Activated CD4-positive, alpha-beta T cell treated with anti-CD3 and anti-CD28 coated beads, Interleukin-2, amount 10 ng/mL, durations not matched to agents 7 days and 5 days (primary cell): Measurements from ENCODE around the gene NQO1. TPM values are rescaled to one million over a fixed set of nuclear protein-coding genes. Genes with fewer than 3 reads are reported as not detected.

ENCODE experiments used
- CTCF ChIA-PET: fragments of 350-600 bp; sonication (Branson Sonifier 250); formaldehyde crosslinking; loops from one replicate; lab custom pipeline; 2021; ENCODE audit warnings: antibody characterized with exemption; lab: Charles Lee
- POLR2A ChIA-PET: fragments of 350-600 bp; sonication (Branson Sonifier 250); formaldehyde crosslinking; loops from one replicate; lab custom pipeline; 2021; ENCODE audit warnings: antibody characterized with exemption; lab: Charles Lee
- DNase-seq: peaks from one replicate; pipeline ENCODE4 v3.0.0-alpha.2; 2020
- H3K27ac Mint-ChIP-seq: one replicate; pipeline ENCODE4 v1.8.0; 2021; ENCODE audit warnings: mild to moderate bottlenecking, moderate library complexity, mixed read lengths
- H3K27me3 Mint-ChIP-seq: one replicate; pipeline ENCODE4 v1.8.0; 2021; ENCODE audit warnings: mixed read lengths
- H3K36me3 Mint-ChIP-seq: one replicate; pipeline ENCODE4 v1.8.0; 2021; ENCODE audit warnings: low read depth, mixed read lengths
- H3K4me1 Mint-ChIP-seq: one replicate; pipeline ENCODE4 v1.8.0; 2021; ENCODE audit warnings: mixed read lengths
- H3K4me3 Mint-ChIP-seq: one replicate; pipeline ENCODE4 v1.8.0; 2021; ENCODE audit warnings: mild to moderate bottlenecking, moderate library complexity, mixed read lengths
- H3K9me3 Mint-ChIP-seq: one replicate; pipeline ENCODE4 v1.8.0; 2021; ENCODE audit warnings: mixed read lengths
- total RNA-seq, 2 experiments: library from RNA; stranded (reverse); gene quantifications; one replicate each; pipeline ENCODE4 v1.2.3, GENCODE V29; 2021

The NQO1 gene
- total RNA-seq, 2 experiments from 2014 or later, result 20.4 to 22.4 TPM

DNA sequence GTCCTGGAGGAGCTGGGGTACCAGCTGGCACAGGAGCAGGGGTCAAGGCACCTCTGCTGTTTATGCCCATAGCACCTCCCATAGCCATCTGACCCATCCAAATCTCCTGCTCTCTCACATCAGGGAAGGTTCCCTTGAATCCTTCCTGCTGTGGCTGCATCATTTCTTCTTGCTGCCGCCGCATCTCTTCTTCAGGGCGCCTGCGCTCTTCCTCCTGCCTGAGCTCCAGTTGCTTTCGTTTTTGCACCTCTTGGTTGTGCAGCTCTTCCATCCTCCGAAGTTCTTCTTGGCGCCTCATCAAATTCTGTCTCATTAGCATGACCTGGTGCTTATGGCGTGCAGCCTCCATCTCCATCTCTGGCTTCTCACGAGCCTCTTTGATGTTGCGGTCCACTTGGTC, 30.3 kb upstream of the NQO1 start:
- no peak overlapping the region for H3K4me3 Mint-ChIP-seq
- peaks cover 39% of the 10 kb centered on the region for H3K4me1 Mint-ChIP-seq
- POLR2A ChIA-PET, result interaction anchor here (0.5 kb wide), 1 partner anchor 192 kb away, joined by 3 read pairs; no protein-coding TSS in a partner anchor
- H3K9me3 Mint-ChIP-seq, result no peaks in the 10 kb centered on the region
- CTCF ChIA-PET, result no interaction called here
- no peak for DNase-seq
- H3K27me3 Mint-ChIP-seq, result no peaks in the 10 kb centered on the region
- H3K36me3 Mint-ChIP-seq, result peaks cover 19% of the 10 kb centered on the region
- H3K27ac Mint-ChIP-seq, result peak overlapping the region; percentile 0

DNA sequence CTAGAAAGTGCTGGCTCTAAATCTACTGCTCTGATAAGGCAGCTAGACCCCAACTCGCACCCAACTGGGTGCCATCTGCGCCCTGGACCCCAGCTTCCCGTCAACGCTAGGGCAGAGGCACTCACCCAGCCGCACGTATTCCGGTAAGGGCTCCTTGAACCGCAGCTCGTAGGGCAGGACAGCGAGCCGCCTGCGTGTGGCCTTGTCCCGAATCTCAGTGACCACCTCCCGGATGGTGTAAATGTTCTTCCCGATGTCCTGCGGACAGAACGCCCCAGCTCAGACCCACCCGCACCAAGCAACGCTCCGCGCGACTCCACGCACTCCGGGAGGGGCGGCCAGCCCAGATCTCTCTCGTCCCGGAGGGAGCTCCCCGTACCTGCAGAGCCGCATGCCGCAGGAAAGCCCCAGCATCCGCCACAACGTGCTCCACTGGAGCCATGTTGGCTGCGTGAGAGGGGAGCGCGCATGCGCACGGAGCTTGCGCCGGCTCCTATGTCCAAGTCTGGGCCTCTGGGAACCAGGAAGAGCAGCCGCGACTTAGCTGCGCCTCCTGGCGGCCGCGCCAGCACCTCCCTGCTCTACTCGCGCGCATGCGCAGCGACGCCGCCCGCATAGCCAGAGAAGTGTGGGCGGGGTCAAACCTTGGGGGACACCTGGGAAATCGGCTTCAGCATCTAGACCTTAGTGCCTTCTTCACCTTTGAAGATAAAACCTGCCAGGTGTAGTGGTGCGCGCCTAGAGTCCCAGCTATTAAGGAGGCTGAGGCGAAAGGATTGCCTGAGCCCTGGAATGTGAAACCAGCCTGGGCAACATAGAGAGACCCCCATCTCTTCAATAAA, 28.3 kb upstream of the NQO1 start, which contains the start of gene NOB1:
TSS of gene NOB1 (minus strand) at position 458 of the 842 bp plus-strand sequence. CDS start at position 442, 16 bp downstream.
- H3K36me3 Mint-ChIP-seq, result peaks cover 28% of the 10 kb centered on the region
- POLR2A ChIA-PET, result interaction anchor here (0.7 to 1.5 kb wide), 4 partner anchors 8 to 44 kb away, joined by 3 to 6 read pairs (median 5); partner anchors contain the start of genes NQO1 and WWP2

DNA sequence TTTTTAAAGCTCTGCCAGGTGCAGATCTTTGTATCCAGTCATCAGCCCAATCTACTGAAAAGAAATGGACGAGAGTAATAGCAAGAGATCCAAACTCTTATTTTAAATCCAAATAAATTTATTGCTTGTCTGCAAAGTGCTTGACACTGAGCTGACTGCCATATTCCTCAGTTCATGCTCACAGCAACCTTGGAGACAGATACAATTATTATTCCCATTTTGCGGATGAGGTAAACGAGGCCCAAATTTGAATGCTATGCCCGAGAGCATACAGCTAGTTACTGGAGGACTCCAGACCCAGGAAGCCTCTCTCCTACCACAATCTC, 27.7 kb upstream of the NQO1 start:
- POLR2A ChIA-PET, result interaction anchor here (0.7 to 1.5 kb wide), 4 partner anchors 9 to 43 kb away, joined by 3 to 6 read pairs (median 5); partner anchors contain the start of genes NQO1 and WWP2
- no peaks in the 10 kb centered on the region for H3K27me3 Mint-ChIP-seq
- peaks cover 32% of the 10 kb centered on the region for H3K36me3 Mint-ChIP-seq
- H3K9me3 Mint-ChIP-seq, result no peaks in the 10 kb centered on the region
- H3K4me3 Mint-ChIP-seq, result peak overlapping the region; percentile 100
- CTCF ChIA-PET, result interaction anchor here (0.5 to 3.6 kb wide), 34 partner anchors 9 to 424 kb away, joined by 3 to 50 read pairs (median 4); partner anchors contain the start of genes NQO1, PDF and WWP2
- H3K27ac Mint-ChIP-seq, result peak overlapping the region; percentile 98
- peaks cover 33% of the 10 kb centered on the region for H3K4me1 Mint-ChIP-seq
- DNase-seq, result no peak

More for the DNA sequence above, 28.3 kb upstream of the NQO1 start, which contains the start of gene NOB1:
- DNase-seq, result peak; percentile 96
- Mint-ChIP-seq H3K27ac (peak within 1 kb of the TSS; percentile 98), H3K27me3 (no peaks in the 10 kb centered on the region), H3K9me3 (no peaks in the 10 kb centered on the region), H3K4me3 (peak within 1 kb of the TSS; percentile 100), H3K4me1 (peaks cover 33% of the 10 kb centered on the region)
- CTCF ChIA-PET, result interaction anchor here (0.5 to 3.6 kb wide), 36 partner anchors 8 to 424 kb away, joined by 3 to 50 read pairs (median 4); partner anchors contain the start of genes NQO1, PDF and WWP2

DNA sequence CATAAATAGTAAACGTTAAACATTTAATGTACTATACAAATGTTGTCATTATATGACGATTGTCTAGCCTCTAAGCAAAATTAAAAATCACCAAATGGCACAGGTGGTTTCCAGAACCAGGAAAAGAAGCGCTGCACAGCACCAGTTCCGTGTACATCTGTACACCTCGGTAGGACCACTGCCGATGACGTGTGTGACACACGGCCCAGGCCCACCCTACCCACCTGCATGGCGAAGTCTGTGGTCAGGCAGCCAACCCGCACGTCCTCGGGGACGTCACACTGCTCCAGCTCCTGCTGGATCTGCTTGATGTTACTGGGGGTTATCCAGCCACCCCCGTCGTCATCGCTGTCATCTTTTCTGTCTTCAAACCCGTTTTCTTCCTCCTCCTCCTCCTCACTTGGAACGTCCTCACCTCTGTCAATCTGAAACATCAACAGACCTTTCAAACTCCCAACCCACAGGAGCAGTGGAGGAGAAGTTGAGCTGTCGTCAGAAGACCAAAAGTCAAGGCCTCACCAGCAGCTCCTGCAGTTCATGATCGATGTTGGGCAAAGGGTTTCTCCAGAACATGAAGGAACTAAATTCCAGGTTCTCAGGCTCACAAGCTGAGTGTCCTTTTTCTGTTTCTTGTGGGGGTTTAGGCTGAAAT, 22.5 kb upstream of the NQO1 start:
- Mint-ChIP-seq H3K4me1 (peaks cover 18% of the 10 kb centered on the region), H3K4me3 (no peak overlapping the region), H3K27me3 (no peaks in the 10 kb centered on the region), H3K27ac (no peak overlapping the region), H3K9me3 (no peaks in the 10 kb centered on the region), H3K36me3 (peaks cover 64% of the 10 kb centered on the region)
- CTCF ChIA-PET, result interaction anchor here (2.0 kb wide), 1 partner anchor 22 kb away, joined by 6 read pairs; the partner anchor contains the start of gene NQO1
- POLR2A ChIA-PET, result no interaction called here
- DNase-seq, result no peak

GRCh38 chr16:69747115-69747514, 20.8 kb upstream of the NQO1 start:
- no peak for DNase-seq
- H3K27me3 Mint-ChIP-seq, result no peaks in the 10 kb centered on the region
- H3K9me3 Mint-ChIP-seq, result no peaks in the 10 kb centered on the region
- CTCF ChIA-PET, result interaction anchor here (0.6 to 2.0 kb wide), 3 partner anchors 12 to 157 kb away, joined by 3 to 6 read pairs (median 5); partner anchors contain the start of gene NQO1
- peaks cover 3% of the 10 kb centered on the region for H3K4me1 Mint-ChIP-seq
- no peak overlapping the region for H3K27ac Mint-ChIP-seq
- no peak overlapping the region for H3K4me3 Mint-ChIP-seq
- peaks cover 64% of the 10 kb centered on the region for H3K36me3 Mint-ChIP-seq
- POLR2A ChIA-PET, result no interaction called here

DNA sequence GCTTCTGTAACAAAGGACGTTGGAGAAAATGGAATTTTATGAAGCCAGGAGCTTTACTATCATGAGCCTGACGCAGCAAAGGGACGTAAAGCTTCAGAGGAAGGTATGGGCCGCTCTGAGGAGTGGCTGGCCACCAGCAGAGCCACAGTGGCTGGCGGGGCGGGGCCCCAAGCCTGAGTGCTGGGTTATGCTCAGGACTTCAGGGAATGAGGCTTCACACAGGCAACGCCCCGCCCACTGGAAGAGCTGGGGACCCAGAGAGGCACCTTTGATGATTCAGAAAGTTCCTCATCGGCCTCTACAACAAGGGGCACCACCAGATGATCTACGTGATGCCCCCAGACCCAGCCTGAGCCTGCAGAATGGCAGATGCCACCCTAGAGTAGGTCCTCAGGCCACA, 19.6 kb upstream of the NQO1 start:
- Mint-ChIP-seq H3K9me3 (no peaks in the 10 kb centered on the region), H3K27ac (no peak overlapping the region), H3K4me3 (no peak overlapping the region), H3K4me1 (no peaks in the 10 kb centered on the region), H3K36me3 (peaks cover 63% of the 10 kb centered on the region), H3K27me3 (no peaks in the 10 kb centered on the region)
- ChIA-PET POLR2A (no interaction called here), CTCF (interaction anchor here (0.6 to 1.5 kb wide), 6 partner anchors 8 to 777 kb away, joined by 3 to 6 read pairs (median 4); partner anchors contain the start of genes COG4, NOB1 and WWP2)
- no peak for DNase-seq

- Mint-ChIP-seq H3K4me1 (no peaks in the 10 kb centered on the region), H3K36me3 (peaks cover 61% of the 10 kb centered on the region), H3K4me3 (no peak overlapping the region), H3K9me3 (no peaks in the 10 kb centered on the region), H3K27me3 (no peaks in the 10 kb centered on the region), H3K27ac (no peak overlapping the region)
- ChIA-PET POLR2A (no interaction called here), CTCF (interaction anchor here (0.6 to 1.5 kb wide), 5 partner anchors 8 to 778 kb away, joined by 3 to 6 read pairs (median 3); partner anchors contain the start of genes COG4, NOB1 and WWP2)
- no peak for DNase-seq
Observed at GRCh38 chr16:69745232-69745612, 18.9 kb upstream of the NQO1 start.

DNA sequence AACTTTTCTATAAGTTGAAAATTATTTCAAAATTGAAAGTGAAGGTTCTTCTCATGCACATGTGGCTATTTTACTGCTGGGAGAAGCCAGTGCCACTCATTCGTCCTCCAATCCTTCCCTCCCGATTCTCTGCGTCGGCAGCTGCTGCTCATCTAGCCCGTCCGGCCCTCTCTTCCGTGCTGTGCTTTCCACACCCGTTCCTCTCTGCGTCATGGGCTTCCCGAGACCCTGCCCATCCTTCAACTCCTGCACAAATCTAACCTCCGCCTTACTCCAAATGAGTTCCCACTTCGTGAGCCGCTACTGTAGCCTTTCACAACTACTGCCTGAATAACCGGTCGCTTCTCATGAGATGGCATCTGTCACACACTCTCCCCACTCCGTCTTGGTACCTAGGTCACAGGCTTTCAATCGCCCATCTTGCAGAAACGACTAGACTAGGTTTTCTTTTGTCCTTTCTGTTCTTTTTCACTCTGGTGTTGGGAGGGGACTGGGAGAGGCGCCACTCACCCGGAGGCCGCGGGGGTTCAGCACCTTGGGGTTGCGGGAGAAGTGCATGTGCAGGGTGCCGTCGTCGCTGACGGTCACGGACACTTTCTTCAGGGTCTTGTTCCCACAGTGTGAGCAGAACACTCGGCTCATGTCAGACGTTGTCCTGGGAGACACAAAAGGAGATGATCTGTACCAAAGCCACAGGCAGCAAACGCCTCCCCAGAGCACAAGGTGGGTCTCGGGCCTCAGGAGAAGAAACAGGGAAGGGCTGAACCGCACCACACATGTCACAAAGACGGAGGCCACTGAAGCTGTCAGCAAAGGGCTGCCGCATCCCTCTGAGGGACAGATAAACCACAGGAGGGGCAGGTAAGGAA, 18.2 kb upstream of the NQO1 start:
- H3K36me3 Mint-ChIP-seq, result peaks cover 62% of the 10 kb centered on the region
- H3K27ac Mint-ChIP-seq, result no peak overlapping the region
- no peaks in the 10 kb centered on the region for H3K9me3 Mint-ChIP-seq
- no peaks in the 10 kb centered on the region for H3K4me1 Mint-ChIP-seq
- ChIA-PET POLR2A (no interaction called here), CTCF (interaction anchor here (1.0 to 1.5 kb wide), 3 partner anchors 8 to 18 kb away, joined by 3 to 6 read pairs (median 4); partner anchors contain the start of genes NOB1 and WWP2)
- H3K27me3 Mint-ChIP-seq, result no peaks in the 10 kb centered on the region
- H3K4me3 Mint-ChIP-seq, result no peak overlapping the region
- DNase-seq, result no peak

- Mint-ChIP-seq H3K4me3 (no peak overlapping the region), H3K9me3 (no peaks in the 10 kb centered on the region), H3K4me1 (no peaks in the 10 kb centered on the region), H3K27ac (no peak overlapping the region), H3K36me3 (peaks cover 44% of the 10 kb centered on the region), H3K27me3 (no peaks in the 10 kb centered on the region)
- POLR2A ChIA-PET, result no interaction called here
- CTCF ChIA-PET, result interaction anchor here (0.6 to 1.0 kb wide), 3 partner anchors 12 to 1095 kb away, joined by 3 to 6 read pairs (median 5); partner anchors contain the start of gene NOB1
- DNase-seq, result no peak
Observed at GRCh38 chr16:69741951-69742904, 15.9 kb upstream of the NQO1 start.

DNA sequence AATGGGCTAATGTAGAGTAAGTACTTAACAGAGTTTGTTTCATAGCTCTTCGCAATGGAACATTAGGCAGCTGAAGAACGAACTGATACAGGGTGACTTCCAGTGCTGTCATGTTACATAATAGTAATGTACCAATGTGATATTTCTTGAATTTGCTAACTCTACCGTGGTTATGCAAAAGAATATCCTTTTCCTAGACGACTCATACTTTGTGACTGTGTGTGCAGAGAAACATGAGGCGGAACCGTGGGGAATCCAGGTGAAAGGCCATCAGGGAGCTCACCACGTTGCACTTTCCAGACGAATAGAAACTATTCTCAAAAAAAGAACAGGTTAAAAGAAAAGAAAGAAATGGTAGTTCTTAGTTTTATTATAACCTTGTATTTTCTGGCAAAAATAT, 15.2 kb upstream of the NQO1 start:
- Mint-ChIP-seq H3K36me3 (peaks cover 43% of the 10 kb centered on the region), H3K27me3 (no peaks in the 10 kb centered on the region), H3K27ac (no peak overlapping the region), H3K4me3 (no peak overlapping the region), H3K4me1 (no peaks in the 10 kb centered on the region), H3K9me3 (no peaks in the 10 kb centered on the region)
- CTCF ChIA-PET, result interaction anchor here (0.6 to 2.5 kb wide), 4 partner anchors 15 to 920 kb away, joined by 3 to 13 read pairs (median 5); partner anchors contain the start of gene NQO1
- POLR2A ChIA-PET, result no interaction called here
- DNase-seq, result no peak

- H3K4me1 Mint-ChIP-seq, result peaks cover 16% of the 10 kb centered on the region
- no peak overlapping the region for H3K27ac Mint-ChIP-seq
- ChIA-PET POLR2A (no interaction called here), CTCF (interaction anchor here (2.5 kb wide), 1 partner anchor 23 kb away, joined by 7 read pairs; the partner anchor contains the start of gene NOB1)
- no peaks in the 10 kb centered on the region for H3K36me3 Mint-ChIP-seq
- no peak for DNase-seq
- no peaks in the 10 kb centered on the region for H3K9me3 Mint-ChIP-seq
- no peak overlapping the region for H3K4me3 Mint-ChIP-seq
- H3K27me3 Mint-ChIP-seq, result no peaks in the 10 kb centered on the region
Observed at GRCh38 chr16:69732101-69732500, 5.7 kb upstream of the NQO1 start.
